Stimulated activated CD8-positive, alpha-beta memory T cell treated with anti-CD3 and anti-CD28 coated beads, Interleukin-7, amount 100 ng/mL, for 1 hour (primary cell): Measurements from ENCODE around the gene ASPSCR1.
A peak's percentile ranks its signal among the peaks of the same experiment; 100 is the strongest.

ENCODE experiments used
- DNase-seq, 2 donors: peaks; one replicate each; pipeline ENCODE4 v3.0.0-alpha.2; 2020; ENCODE audit warnings: low read depth in 2 of 2

ASPSCR1 gene

GRCh38 chr17:81977211-81977808 lies at the start of gene ASPSCR1:
TSS of gene ASPSCR1 (plus strand) at chr17:81977629. CDS start at chr17:81977647, 18 bp downstream.
- DNase-seq, result peak; percentile 78 to 81

GRCh38 chr17:81927653-81928543 lies 49.5 kb upstream of the ASPSCR1 start, which contains the start of gene MAFG:
TSS of gene MAFG (minus strand) at chr17:81927735. CDS start at chr17:81923185, 4,550 bp downstream.
- peak; percentile 73 to 75 for DNase-seq

- no peak for DNase-seq
These were observed 48.7 kb upstream of the ASPSCR1 start for GRCh38 chr17:81928544-81929252.

GRCh38 chr17:81929253-81930141 lies 47.9 kb upstream of the ASPSCR1 start:
- DNase-seq, result no peak

GRCh38 chr17:81930142-81931125 lies 47.0 kb upstream of the ASPSCR1 start:
- DNase-seq, result no peak

GRCh38 chr17:81931189-81931556 lies 46.3 kb upstream of the ASPSCR1 start:
- no peak for DNase-seq

- no peak for DNase-seq
These were observed 45.7 kb upstream of the ASPSCR1 start for GRCh38 chr17:81931557-81932332.

- DNase-seq, result no peak
These were observed 45.0 kb upstream of the ASPSCR1 start for GRCh38 chr17:81932333-81932983.

GRCh38 chr17:81933178-81933699 lies 44.2 kb upstream of the ASPSCR1 start:
- DNase-seq, result no peak

- DNase-seq, result no peak
These were observed 43.2 kb upstream of the ASPSCR1 start for GRCh38 chr17:81934098-81934757.

GRCh38 chr17:81934850-81935708 lies 42.4 kb upstream of the ASPSCR1 start:
- no peak for DNase-seq

- DNase-seq, result no peak
These were observed 41.7 kb upstream of the ASPSCR1 start for GRCh38 chr17:81935709-81936084.

GRCh38 chr17:81939218-81939617 lies 38.2 kb upstream of the ASPSCR1 start:
- DNase-seq, result no peak

- no peak for DNase-seq
These were observed 37.5 kb upstream of the ASPSCR1 start for GRCh38 chr17:81939881-81940385.

- no peak for DNase-seq
These were observed 36.6 kb upstream of the ASPSCR1 start for GRCh38 chr17:81940538-81941483.
